RCC 7860 (cell line): ENCODE data around the gene SYTL3.
"Not testable (repeated sequence)": the region's sequence is repeated elsewhere in the genome, so short reads cannot be mapped to it uniquely, and the experiment has no call there.

Experiments
- DNase-seq: peaks from one replicate; pipeline ENCODE4 v3.0.0-alpha.2; 2015; ENCODE audit warnings: low spot score
- FAIRE-seq: peaks from 2 replicates; lab custom pipeline; 2012; peaks lifted over from hg19 to GRCh38; lab: Jason Lieb, UNC

The SYTL3 gene

GRCh38 chr6:158621694-158622544 lies 27.9 kb upstream of the SYTL3 start:
- FAIRE-seq (no peak), DNase-seq (no peak)

- DNase-seq (no peak), FAIRE-seq (no peak)
These were observed 27.2 kb upstream of the SYTL3 start for GRCh38 chr6:158622545-158623190.

- DNase-seq (no peak), FAIRE-seq (no peak)
These were observed 24.9 kb upstream of the SYTL3 start for GRCh38 chr6:158624684-158625682.

- FAIRE-seq (no peak), DNase-seq (no peak)
These were observed 24.0 kb upstream of the SYTL3 start for GRCh38 chr6:158625881-158626305.

- no peak for DNase-seq
- FAIRE-seq = no peak
These were observed 23.3 kb upstream of the SYTL3 start for GRCh38 chr6:158626360-158627167.

- FAIRE-seq (no peak), DNase-seq (no peak)
These were observed 22.5 kb upstream of the SYTL3 start for GRCh38 chr6:158627168-158627939.

- FAIRE-seq (no peak), DNase-seq (no peak)
These were observed 22.0 kb upstream of the SYTL3 start for GRCh38 chr6:158627940-158628211.

GRCh38 chr6:158628542-158628941 lies 21.3 kb upstream of the SYTL3 start:
- DNase-seq (no peak), FAIRE-seq (no peak)

GRCh38 chr6:158629367-158630221 lies 20.3 kb upstream of the SYTL3 start:
- no peak for FAIRE-seq
- no peak for DNase-seq

GRCh38 chr6:158630938-158631616 lies 18.8 kb upstream of the SYTL3 start:
- DNase-seq (no peak), FAIRE-seq (no peak)

- FAIRE-seq (peak; percentile 88), DNase-seq (peak; percentile 83)
These were observed 17.9 kb upstream of the SYTL3 start for GRCh38 chr6:158631678-158632537.

GRCh38 chr6:158632538-158633119 lies 17.2 kb upstream of the SYTL3 start:
- not testable (repeated sequence) for DNase-seq, FAIRE-seq

- FAIRE-seq = no peak
- no peak for DNase-seq
These were observed 16.7 kb upstream of the SYTL3 start for GRCh38 chr6:158633127-158633526.

GRCh38 chr6:158634695-158635426 lies 15.0 kb upstream of the SYTL3 start:
- DNase-seq (no peak), FAIRE-seq (no peak)

GRCh38 chr6:158635427-158636073 lies 14.3 kb upstream of the SYTL3 start:
- DNase-seq (no peak), FAIRE-seq (no peak)

- no peak for FAIRE-seq
- DNase-seq = no peak
These were observed 13.1 kb upstream of the SYTL3 start for GRCh38 chr6:158636778-158637177.
